Measurements from ENCODE around the gene TRDMT1. TPM values are rescaled to one million over a fixed set of nuclear protein-coding genes. Genes with fewer than 3 reads are reported as not detected.

The TRDMT1 gene
- total RNA-seq, 8 experiments from 2014 or later = 3.5 to 15.7 (median 10.0) TPM

GRCh38 chr10:17216217-17216900 lies 14.9 kb upstream of the TRDMT1 start:
- 0 to 96% (median 80%) methylated on average over 1 to 4 of the region's 5 CpGs; no CpG with 5 or more reads in 3 of the 10 experiments for WGBS, 10 experiments

GRCh38 chr10:17215782-17216122 lies 14.3 kb upstream of the TRDMT1 start:
- no peak overlapping the region for H3K4me3 ChIP-seq
- ATAC-seq (replicated peaks in 6 of 8) = no peak
- H3K27ac ChIP-seq = no peak overlapping the region
- 8 to 100% (median 89%) methylated on average over 1 to 2 of the region's 2 CpGs for WGBS, 10 experiments
- H3K4me1 ChIP-seq (replicated peaks in 1 of 2) = peaks cover 0 to 7% of the 10 kb centered on the region in 2 donors
- in situ Hi-C loops (cut with MboI; ENCODE audit: low pct_unique_long_range_greater_than_20kb in 2 of 9, low sequenced_read_pairs in 9 of 9, unreplicated experiment in 9 of 9) = loop anchor here in 1 of 9 experiments (25.0 kb wide), 1 partner anchor 178 kb away; no protein-coding TSS in a partner anchor

More at GRCh38 chr10:17216217-17216900, 14.9 kb upstream of the TRDMT1 start:
- peak in 5 of 8 experiments; percentile 63 to 94 (median 82) for ATAC-seq (replicated peaks in 6 of 8)
- Histone ChIP-seq H3K27ac (no peak overlapping the region), H3K4me1 (replicated peaks in 1 of 2) (peaks cover 0 to 7% of the 10 kb centered on the region in 2 donors), H3K4me3 (no peak overlapping the region)
- in situ Hi-C loops (cut with MboI; ENCODE audit: low pct_unique_long_range_greater_than_20kb in 2 of 9, low sequenced_read_pairs in 9 of 9, unreplicated experiment in 9 of 9) = loop anchor here in 1 of 9 experiments (25.0 kb wide), 1 partner anchor 179 kb away; no protein-coding TSS in a partner anchor

DNA sequence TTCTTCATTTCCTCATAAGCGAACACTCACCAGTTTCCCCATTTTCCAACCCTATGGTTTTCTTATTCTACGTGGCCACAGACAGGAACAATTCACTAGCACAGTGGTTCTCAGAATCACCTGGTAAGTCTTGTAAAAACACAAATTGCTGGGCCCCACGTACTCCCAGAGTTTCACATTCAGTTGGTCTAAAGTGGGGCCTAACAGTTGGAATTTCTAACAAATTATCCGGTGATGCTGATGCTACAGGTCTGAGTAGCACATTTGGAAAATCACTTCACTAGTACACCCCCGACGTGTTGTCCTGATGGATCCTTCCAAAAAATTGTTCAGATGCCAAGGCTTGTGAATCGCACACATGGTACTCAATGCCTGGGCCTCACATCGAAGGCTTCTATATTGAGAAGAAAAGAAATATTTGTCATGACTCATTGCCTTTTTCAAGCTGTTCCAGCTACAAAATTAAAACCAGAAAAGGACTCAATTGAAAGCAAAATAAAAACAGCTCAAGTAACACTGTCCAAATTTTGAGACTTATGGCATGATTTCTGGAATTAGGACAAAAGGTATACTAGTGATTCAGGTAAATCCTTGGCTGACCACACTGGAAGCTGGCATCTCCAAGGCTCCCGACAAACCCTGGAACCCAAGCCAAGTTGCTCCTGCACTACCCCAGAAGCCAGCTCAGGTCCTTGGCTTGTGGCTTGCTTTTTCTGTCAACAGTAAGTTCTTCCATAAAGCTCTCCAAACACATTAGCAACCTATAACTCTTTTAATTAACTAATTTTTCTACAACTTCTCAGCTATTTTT lies 13.7 kb upstream of the TRDMT1 start:
- Histone ChIP-seq H3K4me1 (replicated peaks in 1 of 2) (peaks cover 0 to 7% of the 10 kb centered on the region in 2 donors), H3K27ac (no peak overlapping the region), H3K4me3 (no peak overlapping the region)
- in situ Hi-C loops (cut with MboI; ENCODE audit: low pct_unique_long_range_greater_than_20kb in 2 of 9, low sequenced_read_pairs in 9 of 9, unreplicated experiment in 9 of 9) = loop anchor here in 1 of 9 experiments (25.0 kb wide), 1 partner anchor 178 kb away; no protein-coding TSS in a partner anchor
- 3 to 92% (median 79%) methylated on average over 1 to 9 of the region's 9 CpGs for WGBS, 10 experiments
- ATAC-seq (replicated peaks in 6 of 8) = peak in 5 of 8 experiments; percentile 20 to 72 (median 48)

- 0 to 100% (median 75%) methylated on average over 1 to 2 of the region's 2 CpGs; no CpG with 5 or more reads in 2 of the 10 experiments for WGBS, 10 experiments
- in situ Hi-C loops (cut with MboI; ENCODE audit: low pct_unique_long_range_greater_than_20kb in 2 of 9, low sequenced_read_pairs in 9 of 9, unreplicated experiment in 9 of 9) = loop anchor here in 1 of 9 experiments (25.0 kb wide), 1 partner anchor 177 kb away; no protein-coding TSS in a partner anchor
- Histone ChIP-seq H3K4me1 (replicated peaks in 1 of 2) (peaks cover 0 to 7% of the 10 kb centered on the region in 2 donors), H3K27ac (no peak overlapping the region), H3K4me3 (no peak overlapping the region)
- peak in 1 of 8 experiments; percentile 5 for ATAC-seq (replicated peaks in 6 of 8)
Observed at GRCh38 chr10:17214526-17214925, 13.1 kb upstream of the TRDMT1 start.

DNA sequence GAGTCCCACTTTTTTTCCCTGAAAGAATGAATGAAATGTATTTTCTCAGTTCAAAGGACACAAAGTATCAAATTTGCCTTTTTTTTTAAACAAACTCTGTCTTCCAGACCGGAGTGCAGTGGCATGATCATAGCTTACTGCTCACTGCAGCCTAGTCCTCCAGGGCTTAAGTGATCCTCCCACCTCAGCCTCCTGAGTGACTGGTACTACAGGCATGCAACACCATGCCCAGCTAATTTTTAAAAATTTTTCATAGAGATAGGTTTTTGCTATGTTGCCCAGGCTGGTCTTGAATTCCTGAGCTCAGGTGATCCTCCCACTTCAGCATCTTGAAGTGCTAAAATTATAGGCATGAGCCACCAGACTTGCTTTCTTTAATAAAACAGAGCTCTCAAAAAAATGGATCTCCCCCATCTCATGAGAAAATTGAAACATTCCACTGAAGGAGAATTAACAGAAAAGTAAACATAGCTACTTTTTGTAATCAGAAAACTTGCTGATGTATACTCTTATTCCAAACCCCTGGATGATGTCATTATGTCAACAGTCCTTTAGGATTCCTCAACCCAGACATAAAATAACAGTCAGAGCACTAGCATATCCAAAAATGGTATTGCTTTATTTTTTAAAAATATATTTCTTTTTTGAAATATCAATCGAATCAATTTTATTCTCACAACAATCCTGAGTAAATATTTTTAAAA lies 12.3 kb upstream of the TRDMT1 start:
- 0 to 100% (median 72%) methylated on average over 1 to 2 of the region's 2 CpGs for WGBS, 10 experiments
- in situ Hi-C loops (cut with MboI; ENCODE audit: low pct_unique_long_range_greater_than_20kb in 2 of 9, low sequenced_read_pairs in 9 of 9, unreplicated experiment in 9 of 9) = loop anchor here in 1 of 9 experiments (25.0 kb wide), 1 partner anchor 176 kb away; no protein-coding TSS in a partner anchor
- Histone ChIP-seq H3K4me3 (no peak overlapping the region), H3K4me1 (replicated peaks in 1 of 2) (peaks cover 0 to 7% of the 10 kb centered on the region in 2 donors), H3K27ac (no peak overlapping the region)
- ATAC-seq (replicated peaks in 6 of 8) = no peak

DNA sequence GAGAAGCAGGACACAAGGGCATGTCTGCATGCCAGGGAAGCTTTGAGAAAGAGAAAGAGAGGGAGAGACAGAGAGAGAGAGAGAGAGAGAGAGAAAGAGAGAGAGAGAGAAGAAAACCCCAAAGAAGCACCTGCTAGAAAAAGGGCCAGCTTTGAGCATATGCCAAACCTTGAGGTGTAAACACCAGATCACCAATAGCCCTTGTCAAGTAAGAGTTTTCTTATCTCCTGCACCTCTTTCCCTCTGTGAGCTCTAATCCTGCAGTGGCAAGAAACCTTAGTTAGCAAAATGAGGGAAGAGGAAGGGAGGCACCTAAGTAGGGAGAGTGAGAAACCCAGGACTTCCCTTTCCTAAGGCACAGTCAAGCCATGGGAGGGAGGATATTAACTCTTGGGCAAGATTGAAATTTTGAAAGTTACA lies 11.3 kb upstream of the TRDMT1 start:
- peaks cover 0 to 7% of the 10 kb centered on the region in 2 donors for H3K4me1 ChIP-seq (replicated peaks in 1 of 2)
- ATAC-seq (replicated peaks in 6 of 8) = no peak
- no peak overlapping the region for H3K4me3 ChIP-seq
- no peak overlapping the region for H3K27ac ChIP-seq
- in situ Hi-C loops (cut with MboI; ENCODE audit: low pct_unique_long_range_greater_than_20kb in 2 of 9, low sequenced_read_pairs in 9 of 9, unreplicated experiment in 9 of 9) = loop anchor here in 1 of 9 experiments (25.0 kb wide), 1 partner anchor 176 kb away; no protein-coding TSS in a partner anchor

- Histone ChIP-seq H3K27ac (no peak overlapping the region), H3K4me3 (no peak overlapping the region), H3K4me1 (replicated peaks in 1 of 2) (peaks cover 0 to 4% of the 10 kb centered on the region in 2 donors)
- no peak for ATAC-seq (replicated peaks in 6 of 8)
- in situ Hi-C loops (cut with MboI; ENCODE audit: low pct_unique_long_range_greater_than_20kb in 2 of 9, low sequenced_read_pairs in 9 of 9, unreplicated experiment in 9 of 9) = loop anchor here in 1 of 9 experiments (25.0 kb wide), 1 partner anchor 173 kb away; no protein-coding TSS in a partner anchor
- WGBS, 10 experiments = 11 to 92% (median 80%) methylated on average over 2 to 3 of the region's 3 CpGs
Observed at GRCh38 chr10:17210361-17210760, 8.9 kb upstream of the TRDMT1 start.

DNA sequence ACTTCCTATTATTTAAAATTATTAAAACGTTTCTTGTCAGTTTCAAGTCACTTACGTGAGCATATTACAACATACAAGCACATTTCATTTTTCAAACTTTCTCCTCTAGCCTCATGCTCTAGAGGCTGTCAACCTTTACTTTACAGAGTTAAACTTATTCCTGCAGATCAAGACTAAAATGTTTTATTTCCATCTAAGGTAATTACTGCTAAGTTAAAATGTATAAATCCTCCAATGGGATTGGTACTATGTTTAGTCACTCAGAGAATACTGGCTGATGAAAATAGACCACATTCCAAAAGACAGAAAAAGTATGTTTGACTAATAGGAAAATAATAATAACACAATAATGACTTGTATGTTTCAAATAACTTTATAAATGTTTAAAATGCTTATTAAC lies 8.4 kb upstream of the TRDMT1 start:
- ATAC-seq (replicated peaks in 6 of 8) = no peak
- in situ Hi-C loops (cut with MboI; ENCODE audit: low pct_unique_long_range_greater_than_20kb in 2 of 9, low sequenced_read_pairs in 9 of 9, unreplicated experiment in 9 of 9) = loop anchor here in 2 of 9 experiments (10.0 to 25.0 kb wide), 2 partner anchors 173 to 185 kb away; no protein-coding TSS in a partner anchor
- Histone ChIP-seq H3K27ac (no peak overlapping the region), H3K4me1 (replicated peaks in 1 of 2) (peaks cover 0 to 4% of the 10 kb centered on the region in 2 donors), H3K4me3 (no peak overlapping the region)
- WGBS, 10 experiments = 40 to 100% (median 67%) methylated on average over 1 to 2 of the region's 2 CpGs; no CpG with 5 or more reads in 1 of the 10 experiments

DNA sequence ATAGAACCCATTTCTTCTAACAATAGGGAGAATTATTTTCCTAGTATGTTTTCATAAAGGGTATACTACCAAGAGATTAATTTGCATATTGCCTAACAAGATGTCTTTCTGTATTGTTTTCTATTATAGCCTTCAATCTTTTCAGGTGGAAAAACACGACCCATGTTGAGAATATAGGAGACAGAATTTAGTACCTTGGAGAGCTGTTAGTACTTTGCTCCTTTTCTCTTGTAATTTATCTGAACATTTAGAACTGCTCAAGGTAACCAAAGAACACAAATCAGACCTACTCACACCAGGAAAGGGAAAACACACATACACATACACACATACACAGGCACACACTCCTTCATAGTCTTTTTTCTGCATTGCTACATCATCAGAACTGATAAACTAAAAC lies 7.8 kb upstream of the TRDMT1 start:
- Histone ChIP-seq H3K4me1 (replicated peaks in 1 of 2) (no peaks in the 10 kb centered on the region), H3K4me3 (no peak overlapping the region), H3K27ac (no peak overlapping the region)
- 0 to 83% (median 67%) methylated on average over 1 of the region's 1 CpG; no CpG with 5 or more reads in 5 of the 10 experiments for WGBS, 10 experiments
- in situ Hi-C loops (cut with MboI; ENCODE audit: low pct_unique_long_range_greater_than_20kb in 2 of 9, low sequenced_read_pairs in 9 of 9, unreplicated experiment in 9 of 9) = loop anchor here in 2 of 9 experiments (10.0 to 25.0 kb wide), 2 partner anchors 172 to 185 kb away; no protein-coding TSS in a partner anchor
- ATAC-seq (replicated peaks in 6 of 8) = no peak

DNA sequence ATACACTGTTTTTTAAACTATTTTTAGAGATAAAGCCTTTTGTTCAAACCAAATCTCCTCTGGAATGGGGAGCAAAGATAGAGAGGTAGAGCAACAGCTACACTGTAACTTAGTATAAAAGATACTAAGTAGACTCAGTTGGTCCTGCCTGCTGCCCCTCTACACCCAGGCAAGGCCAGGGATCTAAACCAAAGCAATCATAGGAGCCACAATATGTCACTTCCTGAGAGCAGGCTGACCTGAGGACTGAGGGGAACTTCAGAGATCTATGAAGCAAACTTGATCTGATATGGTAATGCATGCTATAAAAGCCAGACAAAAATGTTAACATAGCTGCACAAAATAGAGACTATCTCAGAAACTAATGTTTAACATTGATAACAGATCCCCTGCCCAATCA lies 7.0 kb upstream of the TRDMT1 start:
- H3K4me3 ChIP-seq = no peak overlapping the region
- no peak overlapping the region for H3K27ac ChIP-seq
- no peaks in the 10 kb centered on the region for H3K4me1 ChIP-seq (replicated peaks in 1 of 2)
- no peak for ATAC-seq (replicated peaks in 6 of 8)
- in situ Hi-C loops (cut with MboI; ENCODE audit: low pct_unique_long_range_greater_than_20kb in 2 of 9, low sequenced_read_pairs in 9 of 9, unreplicated experiment in 9 of 9) = loop anchor here in 2 of 9 experiments (10.0 to 25.0 kb wide), 2 partner anchors 171 to 184 kb away; no protein-coding TSS in a partner anchor

GRCh38 chr10:17206210-17206709 lies 4.8 kb upstream of the TRDMT1 start:
- Histone ChIP-seq H3K4me1 (replicated peaks in 1 of 2) (peaks cover 7 to 9% of the 10 kb centered on the region in 2 donors), H3K4me3 (no peak overlapping the region), H3K27ac (no peak overlapping the region)
- WGBS, 10 experiments = 22 to 100% (median 65%) methylated on average over 1 to 5 of the region's 7 CpGs; no CpG with 5 or more reads in 1 of the 10 experiments
- ATAC-seq (replicated peaks in 6 of 8) = peak in 4 of 8 experiments; percentile 11 to 78 (median 40)
- in situ Hi-C loops (cut with MboI; ENCODE audit: low pct_unique_long_range_greater_than_20kb in 2 of 9, low sequenced_read_pairs in 9 of 9, unreplicated experiment in 9 of 9) = loop anchor here in 2 of 9 experiments (10.0 to 25.0 kb wide), 2 partner anchors 169 to 181 kb away; no protein-coding TSS in a partner anchor

GRCh38 chr10:17203416-17203815 lies 1.9 kb upstream of the TRDMT1 start:
- 0 to 93% (median 50%) methylated on average over 1 to 3 of the region's 3 CpGs; no CpG with 5 or more reads in 1 of the 10 experiments for WGBS, 10 experiments
- no peak overlapping the region for H3K27ac ChIP-seq

More at GRCh38 chr10:17203416-17203815, 1.9 kb upstream of the TRDMT1 start:
- no peak for ATAC-seq (replicated peaks in 6 of 8)
- Histone ChIP-seq H3K4me3 (no peak overlapping the region), H3K4me1 (replicated peaks in 1 of 2) (peaks cover 7 to 22% of the 10 kb centered on the region in 2 donors)
- in situ Hi-C loops (cut with MboI; ENCODE audit: low pct_unique_long_range_greater_than_20kb in 2 of 9, low sequenced_read_pairs in 9 of 9, unreplicated experiment in 9 of 9) = loop anchor here in 2 of 9 experiments (10.0 to 25.0 kb wide), 2 partner anchors 166 to 179 kb away; no protein-coding TSS in a partner anchor

All from motor neuron (in vitro differentiated cells).